H1 (cell line): ENCODE data around the gene BCO1. TPM values are rescaled to one million over a fixed set of nuclear protein-coding genes. Genes with fewer than 3 reads are reported as not detected.
A peak's percentile ranks its signal among the peaks of the same experiment; 100 is the strongest.

Experiments used
- CTCF ChIA-PET: fragments of 300-600 bp; sonication (Branson Sonifier 250); formaldehyde crosslinking; loops from one replicate; lab custom pipeline; 2021; ENCODE audit not compliant: partially characterized antibody; lab: Charles Lee
- POLR2A ChIA-PET: fragments of 300-600 bp; sonication (Branson Sonifier 250); formaldehyde crosslinking; loops from one replicate; lab custom pipeline; 2021; ENCODE audit warnings: inconsistent platforms; ENCODE audit not compliant: partially characterized antibody; lab: Charles Lee
- DNase-seq, 2 experiments: peaks; one replicate each; pipeline versions ENCODE4 v3.0.0 to v3.0.0-alpha.2; 2010 to 2022; ENCODE audit warnings: low spot score in 2 of 2, low read depth in 1 of 2, mixed read lengths in 1 of 2
- FAIRE-seq: peaks from 2 replicates; lab custom pipeline; 2011; peaks lifted over from hg19 to GRCh38; lab: Jason Lieb, UNC
- H2AFZ ChIP-seq: 2 replicates; pipeline ENCODE4 v1.8.1; 2012; ENCODE audit warnings: low read length, inconsistent platforms
- H2AK5ac ChIP-seq: 2 replicates; pipeline ENCODE4 v1.6.1; 2013; ENCODE audit warnings: low read depth, low read length
- H2BK120ac ChIP-seq: replicated peaks from 2 replicates; pipeline ENCODE3; 2013; ENCODE audit warnings: low read depth, low read length, inconsistent platforms
- H2BK12ac ChIP-seq: 2 replicates; pipeline ENCODE4 v1.6.1; 2013; ENCODE audit warnings: low read depth, low read length
- H2BK15ac ChIP-seq: 2 replicates; pipeline ENCODE4 v1.6.1; 2013; ENCODE audit warnings: low read length
- H2BK20ac ChIP-seq: 2 replicates; pipeline ENCODE4 v1.6.1; 2013; ENCODE audit warnings: low read length
- H2BK5ac ChIP-seq: 2 replicates; pipeline ENCODE4 v1.6.1; 2013; ENCODE audit warnings: low read depth, low read length
- H3K14ac ChIP-seq: 2 replicates; pipeline ENCODE4 v1.6.1; 2013; ENCODE audit warnings: inconsistent platforms; ENCODE audit not compliant: insufficient read length
- H3K18ac ChIP-seq: 2 replicates; pipeline ENCODE4 v1.6.1; 2013; ENCODE audit warnings: low read length; ENCODE audit errors: extremely low read depth
- H3K23ac ChIP-seq: 2 replicates; pipeline ENCODE4 v1.6.1; 2013; ENCODE audit warnings: inconsistent platforms; ENCODE audit not compliant: insufficient read length
- H3K23me2 ChIP-seq: 2 replicates; pipeline ENCODE4 v1.6.1; 2013; ENCODE audit warnings: low read depth, low read length
- H3K27ac ChIP-seq: 2 replicates; pipeline ENCODE4 v1.6.1; 2011; ENCODE audit warnings: low read depth, low read length, inconsistent platforms
- H3K27me3 ChIP-seq, 4 experiments: replicated peaks in 1 of 4; 1 replicate in 1 of 4; 2 replicates in 3 of 4; pipeline versions ENCODE4 v1.6.1 to v1.8.1; 2011 to 2013; ENCODE audit warnings: low read length in 3 of 4, mild to moderate bottlenecking in 3 of 4, inconsistent platforms in 2 of 4, mixed read lengths in 2 of 4, moderate library complexity in 1 of 4; ENCODE audit not compliant: control insufficient read depth in 3 of 4, insufficient read depth in 3 of 4; ENCODE audit errors: extremely low read depth in 1 of 4
- H3K36me3 ChIP-seq, 4 experiments: 2 replicates each; pipeline versions ENCODE4 v1.6.1 to v1.8.1; 2011 to 2013; ENCODE audit warnings: mild to moderate bottlenecking in 4 of 4, low read length in 3 of 4, moderate library complexity in 2 of 4, control low read depth in 1 of 4, inconsistent platforms in 1 of 4; ENCODE audit not compliant: insufficient read depth in 4 of 4, control insufficient read depth in 2 of 4
- H3K4ac ChIP-seq: replicated peaks from 2 replicates; pipeline ENCODE3; 2013; ENCODE audit warnings: low read length, low read depth, mixed read lengths, inconsistent platforms; ENCODE audit not compliant: insufficient read length
- H3K4me1 ChIP-seq, 4 experiments: replicated peaks in 1 of 4; 1 replicate in 1 of 4; 2 replicates in 3 of 4; pipeline versions ENCODE4 v1.6.1 to v1.8.1; 2011 to 2013; ENCODE audit warnings: low read length in 3 of 4, inconsistent platforms in 2 of 4, mixed read lengths in 1 of 4; ENCODE audit not compliant: insufficient read depth in 4 of 4, control insufficient read depth in 3 of 4
- H3K4me2 ChIP-seq, 2 experiments: 2 replicates each; pipeline versions ENCODE4 v1.6.1 to v1.8.1; 2011 to 2013; ENCODE audit warnings: low read depth in 2 of 2, low read length in 2 of 2, control low read depth in 1 of 2, inconsistent platforms in 1 of 2, mild to moderate bottlenecking in 1 of 2; ENCODE audit not compliant: insufficient read depth in 1 of 2
- H3K4me3 ChIP-seq, 4 experiments: fragments of 200-600, 300-600 bp in 1 of 4; sonication (generic), shearing (Covaris generic), sonication (Bioruptor Twin) in 1 of 4; 2 replicates each; pipeline versions ENCODE4 v1.5.1 to v1.8.1; 2011 to 2016; ENCODE audit warnings: low read length in 4 of 4, low read depth in 3 of 4, control low read depth in 2 of 4, inconsistent platforms in 2 of 4, mild to moderate bottlenecking in 2 of 4, mixed read lengths in 1 of 4, moderate library complexity in 1 of 4; ENCODE audit not compliant: insufficient read depth in 2 of 4; ENCODE audit errors: extremely low read depth in 1 of 4
- H3K56ac ChIP-seq: replicated peaks from 2 replicates; pipeline ENCODE3; 2013; ENCODE audit warnings: low read depth, mild to moderate bottlenecking, mixed read lengths, low read length, inconsistent platforms; ENCODE audit not compliant: insufficient read length
- H3K79me1 ChIP-seq: 2 replicates; pipeline ENCODE4 v1.6.1; 2013; ENCODE audit warnings: low read depth, low read length, control low read depth
- H3K79me2 ChIP-seq, 2 experiments: 2 replicates each; pipeline versions ENCODE4 v1.6.1 to v1.8.1; 2012 to 2013; ENCODE audit warnings: low read length in 2 of 2, mild to moderate bottlenecking in 2 of 2, inconsistent platforms in 1 of 2; ENCODE audit not compliant: insufficient read depth in 2 of 2, control insufficient read depth in 1 of 2
- H3K9ac ChIP-seq, 4 experiments: replicated peaks in 1 of 4; 1 replicate in 1 of 4; 2 replicates in 3 of 4; pipeline versions ENCODE4 v1.6.1 to v1.8.1; 2011 to 2013; ENCODE audit warnings: low read depth in 3 of 4, low read length in 3 of 4, control low read depth in 2 of 4, mild to moderate bottlenecking in 2 of 4, moderate library complexity in 2 of 4, inconsistent platforms in 1 of 4; ENCODE audit errors: extremely low read depth in 1 of 4
- H3K9me3 ChIP-seq, 2 experiments: 2 replicates each; pipeline versions ENCODE4 v1.6.1 to v1.8.1; 2012 to 2013; ENCODE audit warnings: mild to moderate bottlenecking in 2 of 2, moderate library complexity in 2 of 2, control low read depth in 1 of 2, inconsistent platforms in 1 of 2, low read depth in 1 of 2, low read length in 1 of 2, mixed read lengths in 1 of 2; ENCODE audit not compliant: insufficient read depth in 2 of 2
- H4K20me1 ChIP-seq, 2 experiments: replicated peaks in 1 of 2; 2 replicates each; pipeline versions ENCODE3 to v1.8.1; 2011 to 2013; ENCODE audit warnings: inconsistent platforms in 2 of 2, low read length in 2 of 2, mild to moderate bottlenecking in 1 of 2; ENCODE audit not compliant: insufficient read depth in 2 of 2, control insufficient read depth in 1 of 2
- H4K5ac ChIP-seq: 2 replicates; pipeline ENCODE4 v1.6.1; 2013; ENCODE audit warnings: low read length, low read depth, mixed read lengths, inconsistent platforms; ENCODE audit not compliant: insufficient read length
- H4K8ac ChIP-seq: 2 replicates; pipeline ENCODE4 v1.8.0; 2013; ENCODE audit warnings: mild to moderate bottlenecking, moderate library complexity, low read length, inconsistent platforms; ENCODE audit not compliant: insufficient read depth; ENCODE audit errors: extremely low read depth
- H4K91ac ChIP-seq: replicated peaks from 2 replicates; pipeline ENCODE3; 2013; ENCODE audit warnings: low read length, mixed read lengths, inconsistent platforms; ENCODE audit not compliant: insufficient read length
- CBX5 ChIP-seq: fragments of 300-800, 300-1000 bp; sonication (generic); IDR thresholded peaks from 2 replicates; pipeline ENCODE4 v1.7.1; 2016; ENCODE audit warnings: antibody characterized with exemption, low read length, low read depth
- CHD2 ChIP-seq: IDR thresholded peaks from 2 replicates; pipeline ENCODE4 v1.6.1; 2012; ENCODE audit warnings: low read length, improper control_type of control experiment
- CTBP2 ChIP-seq: IDR thresholded peaks from 2 replicates; pipeline ENCODE4 v1.7.0; 2011; ENCODE audit warnings: borderline replicate concordance, mild to moderate bottlenecking, moderate library complexity, mixed read lengths, low read length; ENCODE audit not compliant: insufficient read depth, insufficient read length
- EGR1 ChIP-seq: IDR thresholded peaks from 2 replicates; pipeline ENCODE4 v1.6.1; 2011; ENCODE audit warnings: low read depth, low read length, borderline replicate concordance
- EZH2 ChIP-seq: fragments of 200-600 bp; sonication (generic); IDR thresholded peaks from 2 replicates; pipeline ENCODE4 v1.7.1; 2012; ENCODE audit warnings: low read depth, mild to moderate bottlenecking, moderate library complexity, low read length, inconsistent platforms; ENCODE audit not compliant: severe bottlenecking
- MAFK ChIP-seq: IDR thresholded peaks from 2 replicates; pipeline ENCODE4 v1.6.1; 2012; ENCODE audit warnings: low read depth, mild to moderate bottlenecking, improper control_type of control experiment, low read length
- POLR2A ChIP-seq, 2 experiments: IDR thresholded peaks; 1 replicate in 1 of 2; 2 replicates in 1 of 2; pipeline ENCODE4 v1.6.1; 2011; ENCODE audit warnings: low read depth in 2 of 2, low read length in 2 of 2, mild to moderate bottlenecking in 2 of 2; ENCODE audit errors: control extremely low read depth in 1 of 2
- POU5F1 ChIP-seq: IDR thresholded peaks from 2 replicates; pipeline ENCODE4 v1.6.1; 2011; ENCODE audit warnings: low read depth, mild to moderate bottlenecking, low read length, moderate library complexity
- RNF2 ChIP-seq: fragments of 200-900, 300-1000 bp; sonication (generic); IDR thresholded peaks from 2 replicates; pipeline ENCODE4 v1.7.1; 2016; ENCODE audit warnings: borderline replicate concordance, low read depth, mild to moderate bottlenecking, antibody characterized with exemption, low read length; ENCODE audit not compliant: poor library complexity, severe bottlenecking; ENCODE audit errors: missing control alignments
- SAP30 ChIP-seq: fragments of 300-600 bp; sonication (generic); IDR thresholded peaks from 2 replicates; pipeline ENCODE4 v1.7.1; 2012; ENCODE audit warnings: low read length, moderate library complexity, mild to moderate bottlenecking, inconsistent platforms; ENCODE audit not compliant: insufficient read depth, insufficient replicate concordance
- SUZ12 ChIP-seq: fragments of 200-600 bp; sonication (generic); IDR thresholded peaks from 2 replicates; pipeline ENCODE4 v1.6.1; 2012; ENCODE audit warnings: mild to moderate bottlenecking, inconsistent platforms, low read length, moderate library complexity, mixed read lengths
- ZNF274 ChIP-seq: IDR thresholded peaks from 2 replicates; pipeline ENCODE4 v1.7.0; 2012; ENCODE audit warnings: low read length, borderline replicate concordance; ENCODE audit errors: extremely low read depth
- WGBS, 2 experiments: shearing (Covaris generic) in 1 of 2; methylation state at CpG; one replicate each; pipeline versions ENCODE4 v1.1.6 to v1.1.7; 2013 to 2015; ENCODE audit warnings: low lambda C conversion rate in 2 of 2, mixed read lengths in 2 of 2, inconsistent platforms in 1 of 2, low coverage in 1 of 2, missing lambda C conversion rate in 1 of 2; ENCODE audit not compliant: insufficient replicate concordance in 2 of 2, insufficient coverage in 1 of 2, insufficient read length in 1 of 2; ENCODE audit errors: extremely low coverage in 1 of 2, missing lambda C conversion rate in 1 of 2; 5-methylcytosine and 5-hydroxymethylcytosine counted together
- polyA plus RNA-seq, 7 experiments: library from polyadenylated mRNA; depleted of rRNA in 3 of 7; stranded (reverse) in 5 of 7; unstranded in 2 of 7; fragments of >200 nt in 5 of 7; fragments of 200-250 nt in 2 of 7; gene quantifications; 1 replicate in 5 of 7; 2 replicates in 1 of 7; 4 replicates in 1 of 7; pipeline versions ENCODE4 v1.2.1 to v1.2.3, GENCODE V29; 2011 to 2013; ENCODE audit warnings: missing spikeins in 2 of 7, mixed read lengths in 2 of 7
- total RNA-seq: library from RNA; stranded (reverse); fragmentation: NEBNext Ultra II Directional; extraction: Animal tissue kit (Norgen Biotek cat#: 25700); gene quantifications from 2 replicates; pipeline ENCODE4 v1.2.1, GENCODE V29; 2021
- TF ChIP-seq, protein P1 (sequence below): IDR thresholded peaks from 2 replicates; pipeline ENCODE4 v1.6.1; 2011; ENCODE audit warnings: low read depth, mild to moderate bottlenecking, low read length; ENCODE audit not compliant: insufficient read depth

Gene BCO1
- total and polyA plus RNA-seq, 2 of the 8 experiments (the other 6 are each of a cell fraction or from before 2014, with no cell fraction given) = 0.21 TPM; not detected in 1

DNA sequence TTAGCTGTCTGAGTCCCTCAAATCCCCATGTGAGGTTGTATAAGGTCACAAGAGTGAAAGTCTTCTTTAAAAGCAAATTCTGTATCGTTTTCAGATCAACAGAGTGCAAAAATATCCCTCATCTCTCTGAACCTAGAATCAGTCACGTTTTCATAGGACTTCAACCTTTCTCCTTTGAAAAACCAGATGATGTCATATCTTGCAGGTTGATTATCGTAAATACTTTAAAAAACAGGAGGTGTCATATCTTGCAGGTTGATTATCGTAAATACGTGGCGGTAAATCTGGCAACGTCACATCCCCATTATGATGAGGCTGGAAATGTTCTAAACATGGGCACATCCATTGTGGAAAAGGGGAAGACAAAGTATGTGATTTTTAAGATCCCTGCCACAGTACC lies 25.9 kb downstream of the BCO1 start:
- Histone ChIP-seq H3K79me1 (no peaks in the 10 kb centered on the region), H3K9me3 (no peaks in the 10 kb centered on the region; a peak in 1 of 4 replicates), H2BK5ac (no peak overlapping the region), H3K23ac (no peak overlapping the region), H3K4me2 (no peak overlapping the region), H2BK12ac (no peak overlapping the region), H2BK15ac (no peak overlapping the region), H4K8ac (no peak overlapping the region), H2AFZ (no peak overlapping the region), H3K56ac (no peak overlapping the region), H3K27me3 (no peaks in the 10 kb centered on the region), H4K5ac (no peak overlapping the region), H3K36me3 (no peaks in the 10 kb centered on the region), H3K79me2 (no peaks in the 10 kb centered on the region), H3K4me1 (no peaks in the 10 kb centered on the region), H2AK5ac (no peak overlapping the region), H3K9ac (no peak overlapping the region), H3K4me3 (no peak overlapping the region), H3K14ac (no peak overlapping the region), H4K20me1 (peaks cover 0 to 8% of the 10 kb centered on the region in 2 experiments), H4K91ac (peak overlapping the region; percentile 17), H3K27ac (no peak overlapping the region), H3K18ac (no peak overlapping the region), H3K23me2 (peaks cover 9% of the 10 kb centered on the region; the same call in 1 of the 2 replicates), H3K4ac (no peak overlapping the region), H2BK120ac (no peak overlapping the region), H2BK20ac (no peak overlapping the region)
- WGBS, 2 experiments = 87% methylated on average over 7 of the region's 7 CpGs; no CpG with 5 or more reads in 1 of the 2 experiments
- DNase-seq (no peak), FAIRE-seq (no peak)
- POLR2A ChIA-PET = interaction anchor here (1.6 kb wide), 1 partner anchor 50 kb away, joined by 4 read pairs; no protein-coding TSS in a partner anchor
- CTCF ChIA-PET = interaction anchor here (0.9 to 1.7 kb wide), 3 partner anchors 94 to 123 kb away, joined by 3 to 9 read pairs (median 3); no protein-coding TSS in a partner anchor
- TF ChIP-seq POLR2A (IDR thresholded peaks at IDR 0.05; ENCODE audit: control extremely low read depth in 1 of 2, low read depth in 2 of 2, low read length in 2 of 2) (no peak), CBX5 (no peak), RNF2 (no peak), ZNF274 (no peak), SAP30 (no peak), EGR1 (no peak), SUZ12 (no peak), MAFK (no peak), EZH2 (no peak), POU5F1 (no peak), CHD2 (no peak), CTBP2 (no peak)
- TF ChIP-seq, protein P1, sequence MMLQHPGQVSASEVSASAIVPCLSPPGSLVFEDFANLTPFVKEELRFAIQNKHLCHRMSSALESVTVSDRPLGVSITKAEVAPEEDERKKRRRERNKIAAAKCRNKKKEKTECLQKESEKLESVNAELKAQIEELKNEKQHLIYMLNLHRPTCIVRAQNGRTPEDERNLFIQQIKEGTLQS = no peak
